Mucosa of rectum (tissue), 2 donors: ENCODE results near the gene KCNK5.

Experiments
- H3K27ac ChIP-seq, 2 donors: one replicate each; pipeline ENCODE4 v1.7.0; 2013; ENCODE audit warnings: inconsistent platforms in 2 of 2, low read depth in 2 of 2, low read length in 2 of 2
- H3K27me3 ChIP-seq, 2 donors: one replicate each; pipeline ENCODE4 v1.7.0; 2013; ENCODE audit warnings: low read length in 2 of 2; ENCODE audit not compliant: control insufficient read depth in 2 of 2, insufficient read depth in 2 of 2
- H3K36me3 ChIP-seq, 2 donors: one replicate each; pipeline ENCODE4 v1.7.0; 2013; ENCODE audit warnings: low read length in 2 of 2; ENCODE audit not compliant: control insufficient read depth in 2 of 2, insufficient read depth in 2 of 2
- H3K4me1 ChIP-seq, 2 donors: one replicate each; pipeline ENCODE4 v1.7.0; 2013; ENCODE audit warnings: low read length in 2 of 2, mild to moderate bottlenecking in 1 of 2; ENCODE audit not compliant: control insufficient read depth in 2 of 2, insufficient read depth in 2 of 2
- H3K4me3 ChIP-seq, 2 donors: one replicate each; pipeline ENCODE4 v1.7.0; 2013; ENCODE audit warnings: low read length in 2 of 2
- H3K9ac ChIP-seq, 2 donors: one replicate each; pipeline ENCODE4 v1.7.0; 2013; ENCODE audit warnings: low read length in 2 of 2, low read depth in 1 of 2, mild to moderate bottlenecking in 1 of 2
- H3K9me3 ChIP-seq, 2 donors: one replicate each; pipeline ENCODE4 v1.7.0; 2013; ENCODE audit warnings: low read length in 2 of 2; ENCODE audit not compliant: control insufficient read depth in 2 of 2
- donor health status: healthy.
- donor health status: Normal muscosa, but diverticular disease.

KCNK5 gene

DNA sequence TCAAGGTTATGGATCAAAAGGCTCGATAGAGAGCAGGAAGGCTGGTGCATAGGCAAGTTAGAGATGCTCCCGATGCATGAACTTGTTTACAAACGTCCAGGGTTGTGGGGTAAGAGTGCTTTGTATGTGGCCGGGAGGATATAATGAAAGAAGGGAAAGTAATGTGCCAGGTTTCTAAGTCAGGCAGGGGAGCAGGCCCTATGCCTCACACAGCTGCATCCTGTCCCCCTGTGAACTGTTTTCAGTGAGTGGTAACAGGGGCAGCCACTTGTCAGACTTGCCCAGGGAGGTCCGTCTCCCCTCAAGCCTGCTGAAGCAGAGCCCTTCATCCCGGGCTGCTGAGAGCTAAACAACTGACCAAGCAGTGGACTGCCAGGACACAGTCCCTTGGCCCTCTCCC, 19.4 kb downstream of the KCNK5 start:
- Histone ChIP-seq H3K9me3 (no peaks in the 10 kb centered on the region), H3K36me3 (peaks cover 2% of the 10 kb centered on the region in 2 donors), H3K27ac (no peak overlapping the region), H3K27me3 (no peaks in the 10 kb centered on the region), H3K9ac (no peak overlapping the region), H3K4me1 (peaks cover 41 to 43% of the 10 kb centered on the region in 2 donors), H3K4me3 (no peak overlapping the region)

DNA sequence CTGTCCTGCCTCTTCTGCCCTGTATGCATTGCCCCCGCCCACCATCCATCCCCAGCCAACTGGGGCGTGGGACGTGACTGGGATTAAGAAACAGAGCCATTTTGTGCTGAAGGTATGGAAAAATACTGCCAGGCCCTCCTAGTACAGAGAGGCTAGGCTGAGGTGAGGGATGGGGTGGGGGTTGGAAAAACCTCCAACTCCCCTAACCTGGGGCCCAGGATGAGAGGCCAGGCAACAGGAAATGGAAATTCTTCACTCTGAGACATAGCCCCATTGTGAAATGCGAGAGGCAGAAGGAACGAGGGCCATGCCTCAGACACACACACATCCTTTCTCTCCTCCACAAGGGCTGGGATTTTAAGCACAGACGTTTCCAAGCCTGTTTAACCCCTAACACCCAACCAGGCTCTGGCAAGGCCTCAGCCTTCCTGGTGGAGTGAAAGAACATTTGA, 19.9 kb downstream of the KCNK5 start:
- peaks cover 41 to 43% of the 10 kb centered on the region in 2 donors for H3K4me1 ChIP-seq
- peaks cover 2% of the 10 kb centered on the region in 2 donors for H3K36me3 ChIP-seq
- H3K9ac ChIP-seq: peak overlapping the region in 1 of 2 donors; percentile 2

DNA sequence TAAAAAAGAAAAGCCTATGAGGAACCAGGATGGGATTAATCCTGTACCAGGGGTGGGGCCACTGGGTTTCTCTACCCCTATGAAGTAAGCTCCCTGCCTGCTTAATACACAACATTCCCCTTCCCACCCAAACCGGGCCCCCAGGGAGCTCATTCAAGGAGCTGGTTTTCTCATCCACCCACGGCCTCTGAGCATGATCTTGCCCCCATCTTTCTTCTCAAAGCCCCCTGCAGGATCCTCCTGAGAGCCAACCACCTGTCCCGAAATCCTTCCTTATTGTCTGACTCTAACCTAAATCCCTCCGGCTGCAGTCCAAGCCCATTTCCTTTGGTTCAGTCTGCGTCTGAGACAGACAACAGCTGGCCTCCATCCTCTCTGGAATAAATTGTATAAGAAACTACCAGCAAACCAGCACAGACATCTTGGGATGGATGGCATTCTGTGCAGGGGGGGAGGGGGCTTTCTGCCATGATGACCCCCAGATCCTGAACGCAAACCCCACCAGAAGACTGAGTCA, 21.0 kb downstream of the KCNK5 start:
- Histone ChIP-seq H3K27me3 (no peaks in the 10 kb centered on the region), H3K36me3 (peaks cover 2% of the 10 kb centered on the region in 2 donors), H3K27ac (no peak overlapping the region), H3K9me3 (no peaks in the 10 kb centered on the region), H3K9ac (no peak overlapping the region), H3K4me3 (no peak overlapping the region), H3K4me1 (peaks cover 48 to 49% of the 10 kb centered on the region in 2 donors)

More for the DNA sequence above, 19.9 kb downstream of the KCNK5 start:
- Histone ChIP-seq H3K9me3 (no peaks in the 10 kb centered on the region), H3K27me3 (no peaks in the 10 kb centered on the region), H3K27ac (no peak overlapping the region), H3K4me3 (no peak overlapping the region)

DNA sequence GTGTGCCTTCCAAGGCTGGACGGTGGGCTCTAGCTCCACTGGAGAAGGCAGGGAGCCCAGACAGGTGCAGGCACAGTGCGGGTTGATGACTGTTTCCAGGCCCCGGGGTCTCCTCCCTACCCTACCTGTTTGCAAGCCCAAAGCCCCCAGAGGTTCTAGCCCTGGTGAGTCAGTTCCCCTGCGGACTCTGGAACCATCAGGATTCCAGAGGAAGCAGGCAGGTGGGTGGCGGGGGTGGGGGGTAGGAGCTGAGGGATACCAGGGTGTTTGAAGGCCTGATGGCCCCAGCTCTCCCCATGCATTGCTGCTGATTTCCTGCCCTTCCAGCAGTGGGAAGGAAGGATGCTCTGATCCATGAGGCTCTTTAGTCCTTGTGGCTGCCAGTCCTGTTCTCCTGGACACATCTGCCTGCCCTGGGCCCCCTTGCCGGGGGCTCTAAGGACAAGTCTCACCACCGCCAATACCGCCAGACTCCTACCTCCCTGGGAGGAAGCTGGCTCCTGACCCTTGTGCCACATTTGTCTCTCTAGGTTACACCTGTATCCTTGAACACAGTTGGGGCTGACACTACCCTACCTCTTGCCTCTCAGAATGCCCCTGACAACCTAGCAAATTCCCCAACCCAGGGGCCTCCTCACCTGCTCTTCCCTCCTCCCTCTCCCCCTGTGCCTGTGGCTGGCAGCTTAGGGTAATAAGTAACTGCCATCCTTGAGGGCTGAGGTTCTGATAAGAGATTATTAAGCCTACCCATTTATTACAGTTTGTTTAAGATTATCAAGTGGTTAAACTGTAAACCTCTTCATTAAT, 21.7 kb downstream of the KCNK5 start:
- Histone ChIP-seq H3K9ac (no peak overlapping the region), H3K36me3 (peaks cover 2% of the 10 kb centered on the region in 2 donors), H3K9me3 (no peaks in the 10 kb centered on the region), H3K4me3 (no peak overlapping the region), H3K27me3 (no peaks in the 10 kb centered on the region), H3K27ac (no peak overlapping the region), H3K4me1 (peaks cover 53 to 55% of the 10 kb centered on the region in 2 donors)

DNA sequence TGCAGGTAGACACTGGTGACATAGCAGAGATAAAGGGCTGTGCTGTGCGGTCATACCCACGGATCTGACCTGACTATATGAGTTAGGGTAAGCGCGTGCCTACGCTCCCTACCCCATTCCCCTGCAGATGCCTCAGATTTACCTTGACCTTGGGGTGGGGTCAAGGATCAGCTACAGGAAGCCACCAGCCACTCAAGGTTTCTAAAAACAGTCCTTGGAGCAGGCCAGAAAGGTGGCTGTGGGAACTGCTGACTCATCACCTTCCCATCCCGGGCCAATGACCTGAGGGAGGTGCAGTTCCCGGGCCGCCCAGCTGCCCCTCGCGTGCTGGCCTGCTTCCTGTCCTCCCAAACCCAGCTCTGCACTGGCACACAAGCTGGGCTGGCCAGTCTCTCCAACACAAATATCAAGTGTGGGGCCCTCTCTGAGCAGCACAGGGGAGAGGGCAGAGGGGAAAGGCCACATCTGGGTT, 23.0 kb downstream of the KCNK5 start:
- Histone ChIP-seq H3K4me3 (no peak overlapping the region), H3K4me1 (peaks cover 58 to 64% of the 10 kb centered on the region in 2 donors), H3K27ac (peak overlapping the region; percentile 91 to 93), H3K27me3 (no peaks in the 10 kb centered on the region), H3K9me3 (no peaks in the 10 kb centered on the region), H3K36me3 (peaks cover 0 to 2% of the 10 kb centered on the region in 2 donors), H3K9ac (no peak overlapping the region)

DNA sequence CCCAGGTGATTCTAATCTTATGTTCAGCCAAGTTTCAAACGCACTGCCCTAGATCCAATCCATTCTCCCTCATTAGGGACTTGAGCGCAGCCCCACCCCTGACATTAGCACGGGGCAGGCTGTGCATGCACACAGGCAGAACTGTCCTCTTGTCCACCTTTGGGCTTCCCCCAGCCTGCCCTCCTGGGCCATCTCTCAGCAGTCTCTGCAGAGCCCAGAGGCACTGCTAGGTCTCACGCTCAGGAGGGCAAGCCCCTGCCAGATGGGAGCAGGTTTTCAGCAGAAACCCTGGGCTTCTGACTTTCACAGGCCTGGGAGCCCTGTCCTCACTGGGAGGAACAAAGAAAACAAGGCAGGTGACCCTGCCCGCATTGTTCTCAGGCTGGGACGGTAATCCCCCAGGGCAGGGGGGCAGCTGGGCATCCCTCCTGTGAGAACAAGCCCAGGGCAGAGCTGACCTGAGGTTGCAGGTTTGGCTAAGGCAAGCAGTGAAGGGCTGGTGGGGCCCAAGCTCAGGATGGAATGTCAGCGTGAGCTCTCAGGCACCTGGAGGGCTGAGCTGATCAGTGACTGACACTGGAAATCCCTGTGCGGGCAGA, 24.5 kb downstream of the KCNK5 start:
- H3K4me3 ChIP-seq: peak overlapping the region in 1 of 2 donors; percentile 2
- no peaks in the 10 kb centered on the region for H3K9me3 ChIP-seq
- peaks cover 0 to 2% of the 10 kb centered on the region in 2 donors for H3K36me3 ChIP-seq
- H3K4me1 ChIP-seq: peaks cover 55 to 72% of the 10 kb centered on the region in 2 donors
- peak overlapping the region; percentile 91 to 93 for H3K27ac ChIP-seq
- H3K27me3 ChIP-seq: no peaks in the 10 kb centered on the region
- peak overlapping the region; percentile 52 to 62 for H3K9ac ChIP-seq

DNA sequence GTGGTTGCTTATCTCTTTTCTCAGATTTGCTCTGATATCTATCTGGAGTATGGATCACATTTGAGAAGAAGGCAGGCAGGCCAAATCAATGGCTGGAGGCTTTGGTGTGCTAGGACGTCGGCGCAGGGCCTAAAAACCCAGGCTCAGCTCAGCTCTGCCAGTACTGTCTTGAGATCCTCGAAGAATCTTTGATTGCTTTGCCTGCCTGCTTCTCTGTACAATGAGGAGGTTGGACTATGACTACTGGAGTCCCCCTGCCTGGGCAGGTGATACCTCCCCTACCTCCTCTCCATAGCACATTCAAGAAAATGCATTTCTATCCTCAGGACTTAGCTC, 25.1 kb downstream of the KCNK5 start:
- peaks cover 56 to 76% of the 10 kb centered on the region in 2 donors for H3K4me1 ChIP-seq

DNA sequence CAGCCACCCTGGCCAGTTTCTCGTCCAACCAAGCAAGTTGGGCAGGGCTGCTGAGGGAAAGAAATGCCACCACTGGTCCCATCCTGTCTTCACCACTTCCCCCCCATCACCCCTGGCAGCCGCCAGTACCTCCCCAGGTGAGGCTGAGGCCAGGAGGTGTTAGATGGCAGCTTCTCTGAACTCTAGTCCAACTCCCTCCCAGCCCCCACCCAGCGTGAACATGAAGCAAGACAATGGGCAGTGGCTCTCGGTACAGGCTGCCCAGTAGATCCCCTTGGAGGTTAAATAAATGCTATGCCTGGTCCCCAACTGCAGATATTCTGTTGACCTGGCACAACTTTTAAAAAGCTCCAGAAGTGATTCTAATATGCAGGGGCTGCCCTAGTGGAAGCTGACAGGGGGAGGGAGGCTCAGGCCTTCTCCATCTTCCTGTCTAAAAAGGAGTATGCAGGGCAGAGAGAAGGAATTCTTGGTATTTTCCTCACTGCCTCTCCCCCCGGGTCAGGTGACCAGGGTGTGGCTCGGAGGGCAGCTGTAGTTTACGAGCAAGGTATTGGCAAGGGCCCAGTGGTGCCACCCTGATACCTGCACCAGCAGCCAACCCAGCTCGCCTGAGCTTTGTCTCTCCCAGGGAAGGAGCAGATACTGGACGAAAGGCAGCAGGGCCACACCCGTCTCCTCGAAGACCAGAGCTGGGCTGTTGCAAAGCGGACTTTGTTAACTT, 25.7 kb downstream of the KCNK5 start:
- peak overlapping the region; percentile 49 to 62 for H3K9ac ChIP-seq
- peak overlapping the region in 1 of 2 donors; percentile 2 for H3K4me3 ChIP-seq
- H3K27ac ChIP-seq: peak overlapping the region; percentile 91 to 93
- peaks cover 54 to 79% of the 10 kb centered on the region in 2 donors for H3K4me1 ChIP-seq
- H3K36me3 ChIP-seq: peaks cover 0 to 2% of the 10 kb centered on the region in 2 donors
- H3K27me3 ChIP-seq: no peaks in the 10 kb centered on the region
- no peaks in the 10 kb centered on the region for H3K9me3 ChIP-seq

More for the DNA sequence above, 25.1 kb downstream of the KCNK5 start:
- H3K4me3 ChIP-seq: peak overlapping the region; percentile 2 to 30
- no peaks in the 10 kb centered on the region for H3K9me3 ChIP-seq
- peak overlapping the region; percentile 49 to 62 for H3K9ac ChIP-seq
- peaks cover 0 to 2% of the 10 kb centered on the region in 2 donors for H3K36me3 ChIP-seq
- no peaks in the 10 kb centered on the region for H3K27me3 ChIP-seq
- peak overlapping the region; percentile 91 to 93 for H3K27ac ChIP-seq

DNA sequence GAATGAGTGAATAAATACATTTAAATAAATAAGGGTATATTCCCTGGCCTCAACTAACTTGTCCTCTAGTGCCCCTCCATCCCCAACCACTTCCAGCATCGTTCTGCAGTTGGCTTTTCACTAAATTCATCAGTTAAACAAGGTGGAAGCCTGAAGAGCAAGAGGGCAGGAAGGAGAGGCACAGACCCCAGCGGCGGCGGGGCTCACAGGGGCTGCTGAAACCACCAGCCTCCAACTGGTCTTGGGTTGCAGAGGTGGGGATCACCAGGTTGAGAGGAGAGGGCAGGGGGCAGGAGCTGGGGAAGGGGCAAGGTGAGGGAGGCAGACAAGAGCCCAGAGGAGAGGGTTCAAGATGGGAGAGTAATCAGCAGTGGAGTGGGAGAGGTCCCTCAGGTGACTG, 27.1 kb downstream of the KCNK5 start:
- Histone ChIP-seq H3K9me3 (no peaks in the 10 kb centered on the region), H3K4me3 (no peak overlapping the region), H3K4me1 (peaks cover 56 to 81% of the 10 kb centered on the region in 2 donors), H3K36me3 (peaks cover 0 to under 1% of the 10 kb centered on the region in 2 donors), H3K9ac (no peak overlapping the region), H3K27ac (peak overlapping the region in 1 of 2 donors; percentile 84), H3K27me3 (no peaks in the 10 kb centered on the region)
